Heart left ventricle (tissue), 16 donors: Measurements from ENCODE around the gene DUXB. TPM values are rescaled to one million over a fixed set of nuclear protein-coding genes. Genes with fewer than 3 reads are reported as not detected.

Source experiments
- ATAC-seq, 4 donors: fragments of 200-7000 bp; cut with Tn5 transposase; one replicate each; pipeline ENCODE4 v1.9.1; 2020 to 2022; ENCODE audit warnings: moderate library complexity in 4 of 4, mild to moderate bottlenecking in 3 of 4, moderate number of reproducible peaks in 1 of 4
- DNase-seq, 5 donors: peaks; one replicate each; pipeline ENCODE4 v3.0.0-alpha.2; 2020
- H3K27ac ChIP-seq, 12 donors: fragments of 200-600 bp; sonication (generic) in 4 of 12; one replicate each; pipeline versions ENCODE4 v1.5.0 to v1.8.0; 2016 to 2022; ENCODE audit warnings: mild to moderate bottlenecking in 2 of 12
- H3K27me3 ChIP-seq, 9 donors: fragments of 200-600 bp; sonication (generic) in 2 of 9; one replicate each; pipeline versions ENCODE4 v1.5.1 to v1.8.0; 2016 to 2022; ENCODE audit warnings: mild to moderate bottlenecking in 3 of 9
- H3K36me3 ChIP-seq, 9 donors: fragments of 200-600 bp; sonication (generic) in 2 of 9; one replicate each; pipeline versions ENCODE4 v1.5.0 to v1.8.0; 2018 to 2022; ENCODE audit warnings: mild to moderate bottlenecking in 2 of 9
- H3K4me1 ChIP-seq, 12 donors: fragments of 200-600 bp; sonication (generic) in 4 of 12; one replicate each; pipeline versions ENCODE4 v1.5.0 to v1.8.0; 2016 to 2022; ENCODE audit warnings: mild to moderate bottlenecking in 3 of 12
- H3K4me3 ChIP-seq, 12 donors: fragments of 200-600 bp; sonication (generic) in 4 of 12; one replicate each; pipeline versions ENCODE4 v1.5.0 to v1.8.0; 2017 to 2022; ENCODE audit warnings: mild to moderate bottlenecking in 9 of 12, moderate library complexity in 4 of 12
- H3K9me3 ChIP-seq, 12 donors: fragments of 200-600 bp; sonication (generic) in 4 of 12; one replicate each; pipeline versions ENCODE4 v1.5.0 to v1.8.0; 2016 to 2022; ENCODE audit warnings: mild to moderate bottlenecking in 1 of 12
- POLR2A ChIP-seq, 2 donors: fragments of 450-650 bp; IDR thresholded peaks; one replicate each; pipeline ENCODE4 v1.6.1; 2017; ENCODE audit warnings: antibody characterized with exemption in 2 of 2, mild to moderate bottlenecking in 2 of 2, moderate library complexity in 2 of 2
- WGBS, 4 donors: extraction: QIAGEN DNeasy Blood & Tissue Kit in 2 of 4; methylation state at CpG; one replicate each; pipeline versions ENCODE4 v1.1.5 to v1.1.7; 2013 to 2018; 5-methylcytosine and 5-hydroxymethylcytosine counted together
- intact Hi-C, 10 donors: fragments of 100-400 bp; cut with DNase I; formaldehyde crosslinking; loops; one replicate each; pipeline versions ENCODE4 v1.11.1 to v1.14.2; 2022
- polyA plus RNA-seq, 2 donors: library from polyadenylated mRNA; stranded (reverse); fragments of 200-250 nt; gene quantifications; one replicate each; pipeline ENCODE4 v1.2.3, GENCODE V29; 2013
- total RNA-seq, 9 donors: library from RNA; depleted of rRNA in 2 of 9; stranded (reverse); fragments of >200 nt in 2 of 9; fragmentation: NEBNext Ultra II Directional in 3 of 9; extraction: Animal tissue kit (Norgen Biotek cat#: 25700) in 3 of 9; gene quantifications; one replicate each; pipeline versions ENCODE4 v1.1.0 to v1.2.4, GENCODE V29; 2016 to 2023
- TF ChIP-seq, protein P1 (sequence below), 12 donors: fragments of 200-600 bp; sonication (generic) in 4 of 12; IDR thresholded peaks; one replicate each; pipeline versions ENCODE4 v1.5.0 to v1.8.0; 2018 to 2022; ENCODE audit warnings: antibody characterized with exemption in 12 of 12, mild to moderate bottlenecking in 5 of 12
- donor health status: ischemic (EF 13 %, LVEDD 7.1; RV severe dilation, severe dysfunction).
- donor health status: healthy with polysubstance abuse.
- donor health status: DM: no; HTN: yes; CAD: no.
- donor health status: DM: no; HTN: no; CAD: no.
- donor health status: ischemic (EF 25% LVEDD 6.9; RV normal size, moderate dysfunction).
- donor health status: ischemic (EF 25% LVEDD 5.7; RV mildly dilated, moderate dysfunction).
- donor health status: healthy.
- donor health status: DM: yes; HTN: yes; CAD: no.
- donor health status: ischemic (EF 35%, LVEDD 5.7; RV mildly dilated, moderate dysfunction).
- donor health status: nonischemic (EF 11% LVEDD 7.7; RV severe dilation, severe dysfunction).
- donor health status: DM: yes; HTN: yes; CAD: no.
- donor health status: PGD.
- donor health status: ischemic (EF 29% LVEDD 5.4; RV normal size, mild dysfunction).
- donor health status: nonischemic (EF 23%, LVEDD 6.1; RV moderate dilation, normal function).

DUXB gene
- total and polyA plus RNA-seq, 11 donors: not detected

DNA sequence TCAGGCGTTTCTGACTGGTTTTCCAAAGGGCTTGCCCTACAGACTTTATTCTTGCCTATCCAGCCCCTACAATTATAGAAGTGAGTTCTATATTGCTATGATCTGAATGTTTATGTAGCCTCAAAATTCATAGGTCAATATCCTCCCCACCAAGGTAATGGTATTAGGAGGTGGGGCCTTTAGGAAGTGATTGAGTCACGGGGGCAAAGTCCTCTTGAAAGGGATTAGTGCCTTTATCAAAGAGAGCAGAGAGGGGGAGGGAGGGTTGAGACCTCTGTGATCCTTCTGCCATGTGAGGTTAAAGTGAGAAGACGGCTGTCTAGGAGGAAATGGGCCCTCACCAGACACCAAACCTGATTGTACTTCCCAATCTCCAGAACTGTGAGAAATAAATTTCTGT is 26.0 kb upstream of the DUXB start:
- no peaks in the 10 kb centered on the region for H3K36me3 ChIP-seq
- no peak for DNase-seq

DNA sequence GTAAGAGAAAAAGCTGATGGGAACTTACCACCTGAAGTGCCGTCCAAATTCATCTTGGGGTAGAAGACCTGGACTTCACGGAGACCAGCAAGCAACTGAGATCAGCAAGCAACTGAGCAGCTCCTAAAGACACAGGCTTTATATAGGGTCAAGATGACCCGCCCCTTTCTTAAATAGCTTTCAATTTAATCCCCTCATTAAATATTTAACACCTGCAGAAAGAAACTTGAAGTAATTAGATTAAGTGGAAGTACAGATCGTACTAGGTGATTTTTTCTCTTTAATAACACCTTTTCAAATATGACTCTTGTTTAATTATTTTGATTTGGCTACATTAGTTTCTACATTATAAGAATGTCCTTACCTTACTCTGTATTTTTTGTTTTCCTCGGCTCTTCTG is 25.1 kb upstream of the DUXB start, which contains the start of gene CPHXL:
TSS of gene CPHXL (minus strand) at position 101 of the 400 bp plus-strand sequence. CDS start at position 53, 48 bp downstream.
- no peak for TF ChIP-seq POLR2A (IDR thresholded peaks at IDR 0.05)
- TF ChIP-seq, protein P1, sequence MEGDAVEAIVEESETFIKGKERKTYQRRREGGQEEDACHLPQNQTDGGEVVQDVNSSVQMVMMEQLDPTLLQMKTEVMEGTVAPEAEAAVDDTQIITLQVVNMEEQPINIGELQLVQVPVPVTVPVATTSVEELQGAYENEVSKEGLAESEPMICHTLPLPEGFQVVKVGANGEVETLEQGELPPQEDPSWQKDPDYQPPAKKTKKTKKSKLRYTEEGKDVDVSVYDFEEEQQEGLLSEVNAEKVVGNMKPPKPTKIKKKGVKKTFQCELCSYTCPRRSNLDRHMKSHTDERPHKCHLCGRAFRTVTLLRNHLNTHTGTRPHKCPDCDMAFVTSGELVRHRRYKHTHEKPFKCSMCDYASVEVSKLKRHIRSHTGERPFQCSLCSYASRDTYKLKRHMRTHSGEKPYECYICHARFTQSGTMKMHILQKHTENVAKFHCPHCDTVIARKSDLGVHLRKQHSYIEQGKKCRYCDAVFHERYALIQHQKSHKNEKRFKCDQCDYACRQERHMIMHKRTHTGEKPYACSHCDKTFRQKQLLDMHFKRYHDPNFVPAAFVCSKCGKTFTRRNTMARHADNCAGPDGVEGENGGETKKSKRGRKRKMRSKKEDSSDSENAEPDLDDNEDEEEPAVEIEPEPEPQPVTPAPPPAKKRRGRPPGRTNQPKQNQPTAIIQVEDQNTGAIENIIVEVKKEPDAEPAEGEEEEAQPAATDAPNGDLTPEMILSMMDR (IDR thresholded peaks at IDR 0.05): no peak
- H3K36me3 ChIP-seq: no peaks in the 10 kb centered on the region
- H3K4me3 ChIP-seq: no peak within 1 kb of the TSS
- H3K4me1 ChIP-seq: no peaks in the 10 kb centered on the region
- H3K9me3 ChIP-seq: peaks cover 0 to 6% (median 0%) of the 10 kb centered on the region in 12 donors
- no peaks in the 10 kb centered on the region for H3K27me3 ChIP-seq
- ATAC-seq: no peak
- intact Hi-C loops: no loop called here
- 86 to 95% (median 93%) methylated on average over 5 of the region's 5 CpGs for WGBS, 4 donors
- no peak for DNase-seq
- no peak within 1 kb of the TSS for H3K27ac ChIP-seq

More for the DNA sequence above, 26.0 kb upstream of the DUXB start:
- intact Hi-C loops: no loop called here
- H3K27me3 ChIP-seq: no peaks in the 10 kb centered on the region
- H3K9me3 ChIP-seq: peaks cover 0 to 3% (median 0%) of the 10 kb centered on the region in 12 donors
- TF ChIP-seq, protein P1 (IDR thresholded peaks at IDR 0.05): no peak
- TF ChIP-seq POLR2A (IDR thresholded peaks at IDR 0.05): no peak
- no peak overlapping the region for H3K27ac ChIP-seq
- H3K4me3 ChIP-seq: no peak overlapping the region
- no peaks in the 10 kb centered on the region for H3K4me1 ChIP-seq
- no peak for ATAC-seq
- WGBS, 4 donors: 37 to 51% (median 47%) methylated on average over 3 of the region's 3 CpGs

GRCh38 chr16:75718452-75718851 is 17.2 kb upstream of the DUXB start:
- Histone ChIP-seq H3K27ac (no peak overlapping the region), H3K36me3 (no peaks in the 10 kb centered on the region), H3K9me3 (peaks cover 0 to 11% (median 0%) of the 10 kb centered on the region in 12 donors), H3K4me3 (no peak overlapping the region), H3K27me3 (no peaks in the 10 kb centered on the region), H3K4me1 (no peaks in the 10 kb centered on the region)
- 88 to 91% (median 90%) methylated on average over 4 of the region's 4 CpGs for WGBS, 4 donors
- no peak for DNase-seq
- intact Hi-C loops: no loop called here
- no peak for ATAC-seq
- TF ChIP-seq, protein P1 (IDR thresholded peaks at IDR 0.05): no peak
- TF ChIP-seq POLR2A (IDR thresholded peaks at IDR 0.05): no peak

- H3K27ac ChIP-seq: no peak overlapping the region
- intact Hi-C loops: no loop called here
These were observed 13.4 kb upstream of the DUXB start for GRCh38 chr16:75714661-75715060.

More at GRCh38 chr16:75714661-75715060, 13.4 kb upstream of the DUXB start:
- no peak for DNase-seq
- Histone ChIP-seq H3K4me1 (no peaks in the 10 kb centered on the region), H3K4me3 (no peak overlapping the region), H3K27me3 (no peaks in the 10 kb centered on the region), H3K36me3 (no peaks in the 10 kb centered on the region), H3K9me3 (peaks cover 0 to 30% (median 11%) of the 10 kb centered on the region in 12 donors)
- TF ChIP-seq POLR2A (IDR thresholded peaks at IDR 0.05): no peak
- TF ChIP-seq, protein P1 (IDR thresholded peaks at IDR 0.05): no peak
- ATAC-seq: no peak
